ENCODE measurements around the gene ADAMTS16. TPM values are rescaled to one million over a fixed set of nuclear protein-coding genes. Genes with fewer than 3 reads are reported as not detected.

Gene ADAMTS16
- total RNA-seq, 1 experiment from 2014 or later = 0.28 TPM

- Histone ChIP-seq H3K27ac (ENCODE audit: low read depth, low read length, poor library complexity, severe bottlenecking) (no peak overlapping the region), H3K4me3 (ENCODE audit: low read depth, low read length, poor library complexity, severe bottlenecking) (peak overlapping the region; percentile 27), H3K27me3 (replicated peaks; ENCODE audit: insufficient read depth, low read depth, low read length, poor library complexity) (peaks cover 32% of the 10 kb centered on the region), H3K36me3 (ENCODE audit: insufficient read depth, low read length, poor library complexity, severe bottlenecking) (no peaks in the 10 kb centered on the region), H3K9me3 (ENCODE audit: low read depth, low read length, poor library complexity, severe bottlenecking) (no peaks in the 10 kb centered on the region), H3K4me1 (ENCODE audit: insufficient read depth, low read length, poor library complexity, severe bottlenecking) (no peaks in the 10 kb centered on the region)
- no peak for DNase-seq (ENCODE audit: low spot score)
- ChIA-PET CTCF (interaction anchor here (0.6 to 1.3 kb wide), 5 partner anchors 177 to 277 kb away, joined by 3 to 6 read pairs (median 4); no protein-coding TSS in a partner anchor), POLR2A (ENCODE audit: low non-redundant PET) (no interaction called here)
- intact Hi-C loops (cut with micrococcal nuclease; ENCODE audit: unreplicated experiment) = loop anchor here (1.0 to 5.0 kb wide), 5 partner anchors 130 to 279 kb away; no protein-coding TSS in a partner anchor
- no TSS peak for BruUV-seq (replicated peaks)
- no peak for TF ChIP-seq EZH2 (IDR thresholded peaks at IDR 0.05; ENCODE audit: borderline replicate concordance, low read depth, low read length, poor library complexity, severe bottlenecking)
- TF ChIP-seq, protein P1, sequence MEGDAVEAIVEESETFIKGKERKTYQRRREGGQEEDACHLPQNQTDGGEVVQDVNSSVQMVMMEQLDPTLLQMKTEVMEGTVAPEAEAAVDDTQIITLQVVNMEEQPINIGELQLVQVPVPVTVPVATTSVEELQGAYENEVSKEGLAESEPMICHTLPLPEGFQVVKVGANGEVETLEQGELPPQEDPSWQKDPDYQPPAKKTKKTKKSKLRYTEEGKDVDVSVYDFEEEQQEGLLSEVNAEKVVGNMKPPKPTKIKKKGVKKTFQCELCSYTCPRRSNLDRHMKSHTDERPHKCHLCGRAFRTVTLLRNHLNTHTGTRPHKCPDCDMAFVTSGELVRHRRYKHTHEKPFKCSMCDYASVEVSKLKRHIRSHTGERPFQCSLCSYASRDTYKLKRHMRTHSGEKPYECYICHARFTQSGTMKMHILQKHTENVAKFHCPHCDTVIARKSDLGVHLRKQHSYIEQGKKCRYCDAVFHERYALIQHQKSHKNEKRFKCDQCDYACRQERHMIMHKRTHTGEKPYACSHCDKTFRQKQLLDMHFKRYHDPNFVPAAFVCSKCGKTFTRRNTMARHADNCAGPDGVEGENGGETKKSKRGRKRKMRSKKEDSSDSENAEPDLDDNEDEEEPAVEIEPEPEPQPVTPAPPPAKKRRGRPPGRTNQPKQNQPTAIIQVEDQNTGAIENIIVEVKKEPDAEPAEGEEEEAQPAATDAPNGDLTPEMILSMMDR (conservative IDR thresholded peaks at IDR 0.05; ENCODE audit: low read depth, low read length) = no peak
These were observed 579 bp downstream of the ADAMTS16 start for GRCh38 chr5:5140479-5141338.

GRCh38 chr5:5141339-5141599 lies 1.1 kb downstream of the ADAMTS16 start:
- Histone ChIP-seq H3K9me3 (ENCODE audit: low read depth, low read length, poor library complexity, severe bottlenecking) (no peaks in the 10 kb centered on the region), H3K36me3 (ENCODE audit: insufficient read depth, low read length, poor library complexity, severe bottlenecking) (no peaks in the 10 kb centered on the region), H3K27me3 (replicated peaks; ENCODE audit: insufficient read depth, low read depth, low read length, poor library complexity) (peaks cover 32% of the 10 kb centered on the region), H3K27ac (ENCODE audit: low read depth, low read length, poor library complexity, severe bottlenecking) (no peak overlapping the region), H3K4me1 (ENCODE audit: insufficient read depth, low read length, poor library complexity, severe bottlenecking) (no peaks in the 10 kb centered on the region), H3K4me3 (ENCODE audit: low read depth, low read length, poor library complexity, severe bottlenecking) (no peak overlapping the region)
- CTCF ChIA-PET = interaction anchor here (0.7 to 1.3 kb wide), 2 partner anchors 254 to 256 kb away, joined by 3 to 4 read pairs; no protein-coding TSS in a partner anchor
- intact Hi-C loops (cut with micrococcal nuclease; ENCODE audit: unreplicated experiment) = loop anchor here (1.0 to 5.0 kb wide), 5 partner anchors 130 to 278 kb away; no protein-coding TSS in a partner anchor
- POLR2A ChIA-PET (ENCODE audit: low non-redundant PET) = no interaction called here
- TF ChIP-seq, protein P1 (conservative IDR thresholded peaks at IDR 0.05; ENCODE audit: low read depth, low read length) = no peak
- no peak for TF ChIP-seq EZH2 (IDR thresholded peaks at IDR 0.05; ENCODE audit: borderline replicate concordance, low read depth, low read length, poor library complexity, severe bottlenecking)
- no peak for DNase-seq (ENCODE audit: low spot score)
- no TSS peak for BruUV-seq (replicated peaks)

- no TSS peak for BruUV-seq (replicated peaks)
- H3K9me3 ChIP-seq (ENCODE audit: low read depth, low read length, poor library complexity, severe bottlenecking) = no peaks in the 10 kb centered on the region
- peak; percentile 80 for DNase-seq (ENCODE audit: low spot score)
- no peaks in the 10 kb centered on the region for H3K36me3 ChIP-seq (ENCODE audit: insufficient read depth, low read length, poor library complexity, severe bottlenecking)
- POLR2A ChIA-PET (ENCODE audit: low non-redundant PET) = no interaction called here
- H3K27me3 ChIP-seq (replicated peaks; ENCODE audit: insufficient read depth, low read depth, low read length, poor library complexity) = peaks cover 29% of the 10 kb centered on the region
- H3K4me1 ChIP-seq (ENCODE audit: insufficient read depth, low read length, poor library complexity, severe bottlenecking) = no peaks in the 10 kb centered on the region
- H3K4me3 ChIP-seq (ENCODE audit: low read depth, low read length, poor library complexity, severe bottlenecking) = no peak overlapping the region
- CTCF ChIA-PET = interaction anchor here (1.3 kb wide), 1 partner anchor 254 kb away, joined by 4 read pairs; no protein-coding TSS in a partner anchor
- intact Hi-C loops (cut with micrococcal nuclease; ENCODE audit: unreplicated experiment) = loop anchor here (1.0 to 5.0 kb wide), 5 partner anchors 129 to 277 kb away; no protein-coding TSS in a partner anchor
- TF ChIP-seq EZH2 (IDR thresholded peaks at IDR 0.05; ENCODE audit: borderline replicate concordance, low read depth, low read length, poor library complexity, severe bottlenecking) = no peak
- TF ChIP-seq, protein P1 (conservative IDR thresholded peaks at IDR 0.05; ENCODE audit: low read depth, low read length) = peak; percentile 78
- H3K27ac ChIP-seq (ENCODE audit: low read depth, low read length, poor library complexity, severe bottlenecking) = no peak overlapping the region
These were observed 1.7 kb downstream of the ADAMTS16 start for GRCh38 chr5:5141625-5142525.
